Dermis blood vessel endothelial cell (primary cell): ENCODE data around the gene SHC4. TPM values are rescaled to one million over a fixed set of nuclear protein-coding genes. Genes with fewer than 3 reads are reported as not detected.
"Not testable (repeated sequence)": the region's sequence is repeated elsewhere in the genome, so short reads cannot be mapped to it uniquely, and the experiment has no call there.

ENCODE experiments used
- DNase-seq: peaks from one replicate; pipeline ENCODE4 v3.0.0; 2010
- total RNA-seq: library from RNA; depleted of rRNA; stranded (reverse); fragments of >200 nt; gene quantifications from 2 replicates; pipeline ENCODE4 v1.2.3, GENCODE V29; 2014

The SHC4 gene
- total RNA-seq, 1 donor from 2014 or later = 0.17 TPM

DNA sequence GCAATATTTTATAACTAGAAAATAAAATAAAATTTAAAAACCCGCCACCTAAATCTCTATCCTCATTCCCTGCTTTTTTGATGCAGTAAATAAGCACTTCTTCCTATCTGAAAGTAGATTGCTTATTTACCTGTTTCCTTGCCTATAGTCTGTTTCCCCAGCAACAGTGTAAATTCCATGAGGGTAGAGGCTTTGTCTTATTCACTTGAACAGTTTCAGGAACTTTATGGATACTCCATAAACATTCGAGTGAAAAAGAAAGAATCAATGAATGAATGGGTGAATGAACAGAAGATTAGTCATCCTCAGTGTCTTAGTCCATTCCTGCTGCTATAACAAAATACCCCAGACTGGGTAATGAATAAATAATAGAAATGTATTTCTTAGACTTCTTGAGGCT is 41.7 kb downstream of the SHC4 start:
- no peak for DNase-seq

DNA sequence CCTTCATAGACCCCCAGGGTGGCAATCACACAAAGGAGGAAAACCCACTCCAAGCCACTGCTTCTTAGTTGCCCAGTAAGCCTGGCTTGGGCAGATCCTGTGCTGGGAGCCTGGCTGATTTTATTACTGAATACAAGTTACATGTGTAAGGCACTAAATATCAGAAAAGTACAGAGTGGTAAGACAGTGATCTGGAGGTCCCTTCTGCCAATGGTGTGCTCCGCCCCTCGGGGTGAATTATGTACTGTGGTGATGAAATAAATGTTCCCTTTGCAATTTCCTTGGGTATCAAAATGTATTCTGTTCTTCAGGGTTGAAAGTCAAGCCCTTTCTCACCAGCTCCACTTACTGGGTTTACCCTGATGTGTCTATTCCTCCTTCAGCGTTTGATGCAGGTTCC is 47.0 kb downstream of the SHC4 start:
- no peak for DNase-seq

- DNase-seq = no peak
Measured at GRCh38 chr15:48915861-48916260, 47.9 kb downstream of the SHC4 start.

DNA sequence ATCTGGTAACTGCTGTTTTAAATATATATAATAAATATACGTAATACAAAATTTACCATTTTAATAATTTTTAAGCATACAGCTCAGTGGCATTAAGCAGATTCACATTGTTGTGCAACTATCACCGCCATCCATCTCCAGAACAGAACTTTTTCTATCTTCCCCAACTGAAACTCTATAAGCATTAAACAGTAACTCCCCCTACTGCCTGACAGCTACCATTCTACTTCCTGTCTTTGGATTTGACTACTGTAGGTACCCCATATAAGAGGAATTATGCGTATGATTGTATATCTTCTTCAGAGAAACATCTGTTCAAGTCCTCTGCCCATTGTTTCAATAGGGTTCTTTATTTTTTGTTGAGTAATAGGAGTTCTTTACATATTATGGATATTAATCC is 49.0 kb downstream of the SHC4 start:
- DNase-seq = no peak

GRCh38 chr15:48913141-48913540 is 50.6 kb downstream of the SHC4 start:
- no peak for DNase-seq

DNA sequence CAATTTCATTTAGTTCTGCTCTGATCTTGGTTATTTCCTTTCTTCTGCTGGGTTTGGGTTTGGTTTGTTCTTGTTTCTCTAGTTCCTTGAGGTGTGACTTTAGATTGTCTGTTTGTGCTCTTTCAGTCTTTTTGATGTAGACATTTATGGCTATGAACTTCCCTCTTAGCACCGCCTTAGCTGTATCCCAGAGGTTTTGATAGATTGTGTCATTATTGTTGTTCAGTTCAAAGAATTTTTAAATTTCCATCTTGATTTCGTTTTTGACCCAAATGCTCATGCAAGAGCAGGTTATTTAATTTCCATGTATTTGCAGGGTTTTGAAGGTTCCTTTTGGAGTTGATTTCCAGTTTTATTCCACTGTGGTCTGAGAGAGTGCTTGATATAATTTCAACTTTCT is 53.2 kb downstream of the SHC4 start:
- not testable (repeated sequence) for DNase-seq

DNA sequence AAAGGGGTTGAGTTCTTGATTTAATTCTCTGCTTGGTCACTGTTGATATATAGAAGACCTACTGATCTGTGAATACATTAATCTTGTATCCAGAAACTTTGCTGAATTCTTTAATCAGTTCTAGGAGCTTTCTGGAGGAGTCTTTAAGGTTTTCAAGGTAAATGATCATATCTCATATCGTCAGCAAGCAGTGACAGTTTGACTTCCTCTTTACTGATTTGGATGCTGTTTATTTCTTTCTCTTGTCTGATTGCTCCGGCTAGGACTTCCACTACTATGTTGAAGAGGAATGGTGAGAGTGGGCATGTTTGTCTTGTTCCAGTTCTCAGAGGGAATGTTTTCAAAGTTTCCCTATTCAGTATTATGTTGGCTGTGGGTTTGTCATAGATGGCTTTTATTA is 54.4 kb downstream of the SHC4 start:
- DNase-seq = not testable (repeated sequence)

DNA sequence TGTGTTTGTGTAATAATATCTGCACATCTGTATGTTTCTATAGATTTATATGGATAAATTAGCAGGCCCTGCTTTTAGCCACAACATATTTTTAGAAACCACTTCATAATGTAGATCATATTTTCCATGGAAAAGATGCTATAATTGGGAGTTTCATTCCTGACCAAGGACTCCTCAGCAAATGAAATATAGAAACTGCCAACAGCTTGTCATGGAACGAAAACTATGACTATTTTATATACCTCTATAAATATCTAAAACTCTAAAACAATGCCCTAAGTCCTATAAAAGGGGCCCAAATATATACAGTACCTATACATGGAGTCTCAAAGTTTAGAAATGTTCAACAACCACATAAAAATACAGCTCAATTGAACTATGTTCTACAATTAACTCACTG is 57.9 kb downstream of the SHC4 start:
- DNase-seq = no peak

GRCh38 chr15:48905216-48905615 is 58.5 kb downstream of the SHC4 start:
- DNase-seq = no peak

- DNase-seq = no peak
Measured at GRCh38 chr15:48904758-48905157, 59.0 kb downstream of the SHC4 start.

DNA sequence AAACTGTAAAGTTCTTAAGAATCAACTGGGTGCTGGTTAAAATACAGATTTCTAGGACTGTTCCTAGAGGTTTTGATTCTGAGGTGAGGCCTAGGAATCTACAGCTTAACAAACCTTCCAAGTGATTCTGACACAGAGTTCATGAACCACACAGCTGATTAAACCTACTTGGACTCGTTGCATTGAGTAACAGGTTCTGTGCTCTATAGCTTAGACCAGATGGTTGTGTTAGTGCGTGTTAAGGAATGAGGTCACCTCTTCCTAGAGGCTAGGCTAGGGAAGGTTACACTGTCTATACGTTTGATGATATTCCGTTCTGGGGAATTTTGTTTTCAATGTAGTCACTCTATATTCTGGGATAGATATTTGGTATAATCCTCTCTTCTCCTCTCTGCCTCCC is 63.9 kb downstream of the SHC4 start:
- DNase-seq = no peak

- DNase-seq = no peak
Measured at GRCh38 chr15:48898446-48898845, 65.3 kb downstream of the SHC4 start.

- DNase-seq = no peak
Measured at GRCh38 chr15:48898032-48898431, 65.7 kb downstream of the SHC4 start.

GRCh38 chr15:48896869-48897814 is 66.6 kb downstream of the SHC4 start:
- DNase-seq = no peak

DNA sequence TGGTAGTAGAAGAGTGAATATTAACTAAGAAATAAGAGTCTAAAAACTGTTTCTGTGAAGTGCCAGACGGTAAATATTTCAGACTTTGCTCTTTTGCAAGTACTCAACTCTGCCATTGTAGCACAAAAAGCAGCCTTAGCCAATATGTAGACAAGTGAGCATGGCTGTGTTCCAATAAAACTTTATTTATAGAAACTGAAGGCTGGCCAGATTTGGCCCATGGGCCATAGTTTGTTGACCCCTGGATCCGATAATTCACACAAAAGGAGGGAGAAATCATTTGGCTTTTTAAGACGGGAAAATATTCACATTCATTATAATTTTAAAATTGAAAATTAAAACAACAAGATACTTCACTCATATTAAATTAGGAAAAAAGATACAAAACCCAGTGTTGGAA is 70.4 kb downstream of the SHC4 start:
- no peak for DNase-seq

DNA sequence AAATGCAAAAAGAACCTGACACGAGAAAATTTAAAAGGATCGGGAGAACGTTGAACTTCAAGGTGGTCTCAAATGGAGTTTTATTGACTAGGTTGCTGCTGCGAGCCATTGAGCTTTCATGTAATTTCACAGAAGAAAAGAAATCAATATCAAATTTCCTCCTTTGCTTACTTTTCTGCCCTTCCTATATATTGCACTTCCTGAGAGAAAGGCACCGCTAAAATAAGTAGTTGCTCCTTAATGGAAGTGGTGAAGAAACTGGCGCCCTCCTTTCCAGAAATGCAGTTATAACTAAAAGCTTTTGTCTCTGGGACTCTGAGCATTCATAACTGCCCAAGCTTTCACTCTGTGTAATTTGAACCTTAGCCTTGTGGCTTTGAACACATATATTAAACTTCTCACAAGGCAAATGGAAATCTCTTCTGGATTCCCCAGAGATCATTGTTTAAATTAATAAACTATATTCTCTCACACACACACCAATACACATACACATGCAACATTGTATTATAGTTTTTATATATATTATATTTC is 72.4 kb downstream of the SHC4 start:
- no peak for DNase-seq

DNA sequence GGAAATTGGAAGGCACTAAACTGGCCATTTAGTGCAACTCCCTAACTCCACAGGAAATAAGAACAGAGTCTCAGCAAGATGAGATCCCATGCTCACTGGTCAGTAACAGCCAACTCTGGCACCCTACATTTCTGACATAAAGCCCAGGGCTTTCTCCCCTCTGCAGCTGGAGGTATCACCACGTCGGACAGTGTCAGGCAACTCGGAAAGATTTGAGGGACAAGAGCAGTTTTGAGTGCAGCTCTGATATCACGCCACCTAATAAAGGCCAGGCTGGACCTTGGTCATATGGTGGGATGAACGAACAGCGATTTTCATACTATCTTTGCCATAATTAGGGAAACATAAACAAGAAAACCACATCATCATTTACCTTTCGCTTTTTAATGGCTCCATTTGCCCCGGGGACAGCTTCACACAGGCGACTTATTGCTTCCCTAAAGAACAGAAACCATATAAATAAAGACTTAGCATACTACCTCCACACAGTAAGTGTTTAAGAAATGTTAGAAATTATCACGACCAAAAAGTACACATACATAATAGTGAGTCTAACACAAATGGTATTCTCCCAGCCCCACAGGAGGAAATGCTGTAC is 73.2 kb downstream of the SHC4 start:
- no peak for DNase-seq

DNA sequence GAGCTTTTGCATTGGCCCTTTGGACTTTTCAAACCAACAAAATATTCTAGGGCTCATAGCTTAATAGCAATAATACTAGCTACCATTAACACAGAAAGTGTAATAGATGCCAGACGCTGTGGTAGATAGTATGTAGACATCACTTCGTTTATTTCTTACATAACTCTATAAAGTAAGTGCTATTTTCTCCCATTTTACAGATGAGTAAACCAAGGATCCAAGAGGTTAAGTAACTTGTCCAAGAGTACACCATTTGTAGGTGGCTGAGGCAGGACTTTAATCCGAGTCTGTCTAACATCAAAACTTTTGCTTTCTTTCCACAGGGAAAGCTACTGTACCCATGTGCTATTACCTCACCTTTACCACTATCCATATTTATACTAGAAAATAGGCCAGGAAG is 73.8 kb downstream of the SHC4 start:
- DNase-seq = no peak

- DNase-seq = no peak
Measured at GRCh38 chr15:48888836-48889235, 74.9 kb downstream of the SHC4 start.

DNA sequence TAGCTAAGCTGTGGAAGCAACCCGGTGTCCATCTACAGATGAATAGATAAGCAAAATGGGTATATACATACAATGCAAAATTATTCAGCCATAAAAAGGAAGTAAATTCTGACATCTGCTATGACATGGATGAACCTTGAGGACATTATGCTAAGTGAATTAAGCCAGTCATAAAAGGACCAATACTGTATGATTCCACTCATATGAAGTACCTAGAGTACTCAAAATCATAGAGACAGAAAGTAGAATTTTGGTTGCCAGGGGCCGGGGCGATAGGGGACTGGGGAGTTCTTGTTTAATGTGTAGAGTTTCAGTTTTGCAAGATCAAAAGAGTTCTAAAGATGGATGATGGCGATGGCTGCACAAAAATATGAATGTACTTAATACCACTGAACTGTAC is 75.5 kb downstream of the SHC4 start:
- no peak for DNase-seq

DNA sequence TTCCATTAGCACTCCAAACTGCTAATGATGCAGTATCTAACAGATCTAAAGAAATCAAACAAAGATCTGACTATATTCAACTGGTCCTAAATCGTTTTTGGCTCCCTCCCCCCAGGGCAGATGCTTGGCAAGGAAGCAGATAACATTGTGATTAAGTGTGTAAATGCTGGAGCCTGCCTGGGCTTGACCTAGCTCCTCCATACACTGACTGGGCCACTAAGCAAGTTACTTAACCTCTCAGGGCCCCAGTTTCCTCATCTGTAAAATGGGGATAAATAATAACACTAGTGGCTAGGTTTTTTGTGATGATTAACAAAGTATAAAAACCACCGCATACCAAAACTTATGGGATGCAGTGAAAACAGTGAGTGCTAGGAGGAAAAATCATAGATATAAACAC is 76.6 kb downstream of the SHC4 start:
- DNase-seq = no peak

DNA sequence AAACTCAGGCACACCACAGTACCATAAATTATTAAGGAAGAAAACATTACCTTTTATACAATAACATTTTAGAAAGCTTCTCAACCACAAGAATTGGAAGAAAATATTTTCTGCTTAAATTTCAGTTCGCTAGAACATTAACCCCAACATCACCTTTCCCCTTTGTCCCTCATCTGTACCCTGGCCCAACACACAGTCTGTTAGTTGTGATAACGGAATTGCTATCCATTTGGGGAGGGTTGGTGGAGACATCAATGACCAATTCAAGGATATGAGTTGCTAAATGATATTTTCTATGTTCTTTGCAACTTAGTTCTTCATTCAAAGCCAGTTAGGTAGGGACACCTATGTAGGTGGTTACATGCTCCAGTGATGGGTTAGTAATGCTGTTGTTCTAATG is 80.0 kb downstream of the SHC4 start:
- no peak for DNase-seq

- no peak for DNase-seq
Measured at GRCh38 chr15:48880070-48880634, 83.6 kb downstream of the SHC4 start.
